Skeletal muscle satellite cell (primary cell): ENCODE data around the gene PRICKLE2.

ENCODE experiments used
- H3K27me3 ChIP-seq: 2 replicates; pipeline ENCODE4 v1.7.0; 2013; ENCODE audit warnings: low read length; ENCODE audit not compliant: control insufficient read depth, insufficient read depth
- H3K36me3 ChIP-seq: 2 replicates; pipeline ENCODE4 v1.7.0; 2013; ENCODE audit warnings: mild to moderate bottlenecking, control low read depth, low read length; ENCODE audit not compliant: insufficient read depth
- H3K4me1 ChIP-seq: 2 replicates; pipeline ENCODE4 v1.7.0; 2013; ENCODE audit warnings: low read length; ENCODE audit not compliant: control insufficient read depth, insufficient read depth
- H3K4me2 ChIP-seq: 2 replicates; pipeline ENCODE4 v1.7.0; 2013; ENCODE audit warnings: mild to moderate bottlenecking, low read length
- H3K4me3 ChIP-seq: 2 replicates; pipeline ENCODE4 v1.7.0; 2013; ENCODE audit warnings: low read length
- H3K9ac ChIP-seq: 2 replicates; pipeline ENCODE4 v1.7.0; 2013; ENCODE audit warnings: mild to moderate bottlenecking, low read depth, low read length, moderate library complexity
- H3K9me3 ChIP-seq: replicated peaks from 2 replicates; pipeline ENCODE4 v1.7.0; 2013; ENCODE audit warnings: mild to moderate bottlenecking, control low read depth, low read length

PRICKLE2 gene

DNA sequence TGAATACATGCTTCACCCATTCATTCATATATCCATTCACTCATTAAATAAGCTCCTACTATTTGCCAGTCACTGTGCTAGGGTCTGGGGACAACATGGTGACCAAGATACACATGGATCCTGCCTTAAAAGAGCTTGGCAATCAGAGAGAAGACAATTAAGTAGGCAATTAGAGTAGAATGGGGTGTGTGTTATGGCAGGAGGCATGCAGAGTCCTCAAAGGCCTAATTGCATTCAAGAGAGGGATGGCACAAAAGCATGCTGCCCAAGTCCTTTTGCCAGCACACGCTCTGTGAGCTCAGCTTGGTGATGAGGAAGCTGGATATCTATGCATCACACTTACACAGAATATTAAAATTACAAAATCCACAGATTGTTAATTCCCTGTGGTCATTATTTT lies 2.8 kb upstream of the PRICKLE2 start:
- no peak overlapping the region for H3K9ac ChIP-seq
- no peak overlapping the region for H3K4me2 ChIP-seq
- H3K27me3 ChIP-seq, result no peaks in the 10 kb centered on the region
- H3K4me1 ChIP-seq, result peaks cover 23% of the 10 kb centered on the region
- H3K36me3 ChIP-seq, result no peaks in the 10 kb centered on the region
- H3K9me3 ChIP-seq, result no peaks in the 10 kb centered on the region
- no peak overlapping the region for H3K4me3 ChIP-seq

- Histone ChIP-seq H3K36me3 (no peaks in the 10 kb centered on the region), H3K4me2 (no peak overlapping the region), H3K4me1 (peaks cover 30% of the 10 kb centered on the region), H3K9me3 (no peaks in the 10 kb centered on the region), H3K4me3 (no peak overlapping the region), H3K27me3 (no peaks in the 10 kb centered on the region), H3K9ac (no peak overlapping the region)
These were observed 1.5 kb upstream of the PRICKLE2 start for GRCh38 chr3:64226730-64227129.

DNA sequence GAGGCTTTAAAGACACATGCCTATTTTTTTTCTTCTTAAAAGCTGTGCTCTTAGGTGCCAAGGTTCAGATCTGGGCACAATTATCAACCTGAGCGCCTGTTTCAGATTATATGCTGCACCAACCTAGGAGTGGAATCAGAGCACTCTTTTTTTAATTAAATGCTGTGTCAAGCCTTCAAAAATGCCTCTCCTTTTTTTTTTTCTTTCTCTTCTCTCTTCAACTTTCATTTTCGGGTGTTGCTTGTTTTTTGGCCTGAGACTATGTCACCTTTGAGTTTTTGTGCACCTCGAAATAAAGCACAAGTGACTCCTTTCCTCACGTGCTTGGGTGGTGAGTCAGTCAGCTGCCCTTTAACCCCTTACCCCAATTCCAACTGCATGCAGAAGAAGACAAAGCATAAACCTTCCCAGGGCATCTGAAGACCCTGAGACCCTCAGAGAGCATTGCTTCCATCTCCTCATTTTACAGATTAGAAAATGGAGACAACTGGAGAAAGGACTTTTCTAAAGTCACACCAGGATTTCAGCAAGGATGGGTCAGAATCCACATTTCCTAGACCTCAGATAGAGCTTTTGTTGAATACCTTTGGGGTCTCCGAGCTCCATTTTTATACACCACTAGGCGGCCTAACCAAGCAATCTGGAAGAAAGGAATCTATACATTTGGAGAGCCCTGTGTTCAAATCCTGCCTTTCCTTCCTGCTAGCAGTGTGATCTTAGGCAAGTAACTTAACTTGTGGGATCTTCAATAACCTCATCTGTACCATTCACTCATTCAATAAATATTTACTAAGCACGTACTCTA lies 631 bp upstream of the PRICKLE2 start:
- peaks cover 38% of the 10 kb centered on the region for H3K4me1 ChIP-seq
- H3K9ac ChIP-seq, result peak overlapping the region; percentile 82
- H3K4me2 ChIP-seq, result peak overlapping the region; percentile 83
- no peaks in the 10 kb centered on the region for H3K36me3 ChIP-seq
- peak overlapping the region; percentile 67 for H3K4me3 ChIP-seq
- H3K9me3 ChIP-seq, result no peaks in the 10 kb centered on the region
- H3K27me3 ChIP-seq, result no peaks in the 10 kb centered on the region

DNA sequence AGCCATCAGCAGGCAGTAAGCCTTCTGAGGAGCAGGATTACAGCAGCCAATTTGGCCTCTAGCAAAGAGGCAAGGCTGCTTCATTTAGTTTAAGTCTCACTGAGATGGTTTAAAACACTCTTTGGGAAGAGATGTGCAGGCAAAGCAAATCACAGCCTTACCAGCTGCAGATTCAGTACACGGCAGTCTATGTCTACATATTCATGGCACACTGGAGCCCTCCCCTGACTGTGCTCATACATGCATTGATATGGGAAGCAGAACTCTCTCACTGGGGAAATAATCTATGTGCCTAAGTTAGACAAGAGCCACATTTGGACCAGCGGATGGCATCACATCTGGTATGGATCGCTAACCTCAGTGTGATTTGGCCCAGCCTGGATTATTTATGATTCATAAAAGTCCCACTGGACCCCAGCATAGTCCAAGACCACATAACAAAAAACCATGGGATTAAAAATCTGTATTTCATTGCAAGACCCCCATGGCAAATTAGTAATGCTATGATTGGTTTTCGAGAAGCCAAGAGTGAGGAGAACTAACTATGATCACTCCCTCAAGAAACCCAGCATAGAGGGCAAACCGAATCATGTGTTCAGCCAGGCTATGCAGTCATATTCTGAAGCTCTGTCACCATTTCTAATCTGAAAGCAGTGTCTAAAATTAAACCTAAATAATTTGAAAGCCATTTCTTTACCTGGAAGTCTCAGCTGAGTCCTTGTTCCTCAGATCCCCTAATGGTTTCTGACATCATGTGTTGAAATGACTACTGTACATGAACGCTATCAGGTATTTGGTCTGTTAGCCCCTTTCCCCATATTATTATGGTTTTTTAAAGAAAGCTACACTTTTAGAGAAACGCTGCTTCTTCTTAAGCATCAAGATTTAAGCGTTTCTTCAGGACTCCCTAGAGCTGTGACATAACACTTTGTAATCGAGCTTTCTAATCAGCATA lies 1.2 kb downstream of the PRICKLE2 start:
- Histone ChIP-seq H3K36me3 (no peaks in the 10 kb centered on the region), H3K9ac (peak overlapping the region; percentile 82), H3K4me2 (peak overlapping the region; percentile 83), H3K4me3 (peak overlapping the region; percentile 67), H3K9me3 (no peaks in the 10 kb centered on the region), H3K4me1 (peaks cover 51% of the 10 kb centered on the region), H3K27me3 (no peaks in the 10 kb centered on the region)

- H3K27me3 ChIP-seq, result no peaks in the 10 kb centered on the region
- no peaks in the 10 kb centered on the region for H3K36me3 ChIP-seq
- peaks cover 51% of the 10 kb centered on the region for H3K4me1 ChIP-seq
- no peaks in the 10 kb centered on the region for H3K9me3 ChIP-seq
- H3K4me2 ChIP-seq, result no peak overlapping the region
- no peak overlapping the region for H3K4me3 ChIP-seq
- no peak overlapping the region for H3K9ac ChIP-seq
These were observed 2.7 kb downstream of the PRICKLE2 start for GRCh38 chr3:64222501-64223111.

DNA sequence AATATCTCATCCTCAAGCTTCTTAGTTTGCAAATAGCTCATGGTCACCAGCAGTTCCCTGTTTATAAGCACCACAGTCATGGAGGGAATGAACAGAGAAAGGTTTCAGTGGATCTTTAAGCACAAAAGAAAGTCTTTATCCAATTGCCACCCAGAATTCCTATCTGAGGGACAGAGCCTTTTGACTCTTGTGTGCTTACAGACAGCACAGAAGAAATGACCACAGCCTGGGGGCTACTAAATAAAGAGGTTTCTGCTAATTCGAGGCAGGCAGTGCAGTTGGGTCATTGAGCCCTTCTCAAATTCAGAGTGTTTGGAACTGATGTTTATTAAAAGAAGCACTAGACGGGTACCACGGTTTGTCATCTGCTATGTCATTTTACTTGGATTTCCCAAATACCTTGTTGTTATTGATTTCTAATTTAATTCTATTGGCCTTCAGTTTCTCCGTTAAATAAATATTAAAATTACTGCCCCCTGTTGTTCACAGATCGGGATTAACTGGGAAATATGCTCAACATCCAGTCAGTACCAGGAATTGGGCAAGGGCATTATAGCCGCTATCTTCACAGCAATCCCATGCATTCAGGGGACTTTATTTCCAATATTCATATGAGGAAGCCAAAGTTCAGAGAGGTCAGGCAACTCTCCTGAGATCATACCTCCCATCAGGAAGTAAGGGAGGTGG lies 3.6 kb downstream of the PRICKLE2 start:
- Histone ChIP-seq H3K9me3 (no peaks in the 10 kb centered on the region), H3K9ac (no peak overlapping the region), H3K4me1 (peaks cover 54% of the 10 kb centered on the region), H3K4me3 (no peak overlapping the region), H3K4me2 (no peak overlapping the region), H3K27me3 (no peaks in the 10 kb centered on the region), H3K36me3 (no peaks in the 10 kb centered on the region)

DNA sequence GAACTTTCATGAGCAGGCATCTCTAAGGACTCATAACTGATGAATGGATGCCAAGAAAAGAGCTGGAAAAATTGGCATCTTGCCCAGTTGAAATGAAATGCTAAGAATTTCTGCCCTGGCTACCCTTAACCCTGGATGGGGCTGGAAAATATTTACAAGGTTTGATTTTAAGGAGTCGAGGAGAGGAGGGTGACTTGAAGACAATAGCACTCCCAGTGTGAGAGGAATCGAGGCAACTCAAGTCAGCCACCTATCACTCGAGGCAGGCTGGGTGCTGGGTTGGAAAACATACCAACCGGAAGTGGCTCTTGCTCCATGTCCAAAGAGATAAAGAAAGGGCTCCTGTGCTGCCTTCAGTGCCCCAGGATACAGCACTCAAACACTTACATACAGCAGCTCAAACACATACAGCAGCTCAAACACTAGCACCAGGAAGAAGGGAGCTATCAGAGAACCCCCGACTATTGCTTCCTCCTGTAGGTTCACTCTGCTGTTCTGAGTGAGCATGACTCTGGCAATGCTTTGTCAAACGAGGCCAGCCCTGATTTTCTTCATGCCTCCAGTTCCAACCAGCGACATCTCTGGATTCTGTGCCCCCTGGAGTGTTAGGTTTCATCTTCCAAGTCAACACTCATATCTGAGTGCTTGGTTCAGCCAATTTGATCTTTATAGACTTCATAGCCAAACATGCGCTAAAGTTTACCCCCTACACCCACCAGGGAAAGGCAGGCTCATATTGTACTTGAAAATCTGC lies 4.9 kb downstream of the PRICKLE2 start:
- no peaks in the 10 kb centered on the region for H3K9me3 ChIP-seq
- no peaks in the 10 kb centered on the region for H3K36me3 ChIP-seq
- H3K9ac ChIP-seq, result no peak overlapping the region
- H3K4me2 ChIP-seq, result peak overlapping the region; percentile 5
- H3K4me1 ChIP-seq, result peaks cover 48% of the 10 kb centered on the region
- H3K4me3 ChIP-seq, result peak overlapping the region; percentile 15
- H3K27me3 ChIP-seq, result no peaks in the 10 kb centered on the region

DNA sequence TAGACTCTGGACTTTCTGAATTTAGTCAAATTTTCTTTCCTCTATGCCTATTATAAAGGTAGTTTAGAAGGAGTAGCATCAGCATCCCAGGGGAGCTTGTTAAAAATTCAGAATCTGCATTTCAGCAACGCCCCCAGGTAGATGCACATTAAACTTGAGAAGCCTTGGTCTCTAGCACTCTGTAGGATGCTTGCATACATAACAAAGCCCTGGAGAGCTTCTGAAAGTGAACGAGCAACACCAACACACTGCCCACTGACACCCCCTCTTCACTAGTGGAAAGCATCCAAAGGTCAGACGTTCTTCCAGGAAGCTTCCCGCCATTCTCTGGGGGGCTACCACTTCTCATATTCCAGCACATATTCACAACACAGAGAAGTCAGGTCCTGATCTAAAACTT lies 6.5 kb downstream of the PRICKLE2 start:
- Histone ChIP-seq H3K9me3 (no peaks in the 10 kb centered on the region), H3K36me3 (no peaks in the 10 kb centered on the region), H3K27me3 (no peaks in the 10 kb centered on the region), H3K4me2 (no peak overlapping the region), H3K4me3 (no peak overlapping the region), H3K4me1 (peaks cover 47% of the 10 kb centered on the region), H3K9ac (no peak overlapping the region)

GRCh38 chr3:64218329-64218728 lies 6.9 kb downstream of the PRICKLE2 start:
- Histone ChIP-seq H3K36me3 (no peaks in the 10 kb centered on the region), H3K27me3 (no peaks in the 10 kb centered on the region), H3K4me1 (peaks cover 51% of the 10 kb centered on the region), H3K9ac (no peak overlapping the region), H3K4me3 (no peak overlapping the region), H3K4me2 (no peak overlapping the region), H3K9me3 (no peaks in the 10 kb centered on the region)

DNA sequence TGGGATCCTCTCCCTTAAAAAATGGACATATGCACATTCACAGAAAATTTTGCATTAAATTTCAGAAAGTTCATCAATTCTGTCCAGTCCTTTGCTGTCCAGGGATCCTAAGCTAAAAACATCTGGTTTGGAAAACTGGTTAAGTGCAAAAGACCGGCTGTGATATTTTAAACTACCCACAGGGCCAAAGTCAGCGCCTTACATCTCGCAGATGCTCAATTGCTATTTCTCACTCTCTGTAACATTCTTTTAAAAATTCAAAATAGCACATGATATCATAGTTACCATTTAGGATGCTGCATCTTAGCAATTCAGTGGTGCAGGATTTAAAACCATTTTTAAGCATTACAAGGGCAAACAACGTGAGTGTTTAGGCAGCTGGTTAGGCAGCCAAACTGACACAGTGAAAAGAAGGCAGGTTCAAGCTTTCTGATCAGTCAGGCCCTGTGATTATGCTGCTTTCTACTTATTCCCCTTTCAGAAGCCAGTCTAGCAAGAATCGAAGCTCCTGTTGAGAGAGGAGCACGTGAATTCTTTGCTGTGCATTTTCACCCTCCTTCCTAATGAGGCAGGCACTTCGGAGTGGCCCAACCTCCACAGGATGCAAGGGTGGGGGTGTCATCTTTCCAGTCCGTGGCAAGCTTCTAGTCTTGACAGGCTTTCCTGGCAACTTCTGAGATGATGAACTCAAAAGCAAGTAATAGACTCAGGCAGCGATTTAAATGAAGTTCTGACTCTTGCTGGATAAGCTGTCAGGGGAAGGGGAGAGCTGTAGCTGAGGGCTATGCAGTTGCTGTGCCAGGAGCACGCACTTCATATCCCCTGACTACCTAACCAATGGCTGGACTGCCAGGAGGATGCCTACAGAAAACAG lies 8.8 kb downstream of the PRICKLE2 start:
- peak overlapping the region; percentile 45 for H3K4me2 ChIP-seq
- H3K9me3 ChIP-seq, result no peaks in the 10 kb centered on the region
- H3K4me1 ChIP-seq, result peaks cover 44% of the 10 kb centered on the region
- H3K4me3 ChIP-seq, result no peak overlapping the region
- H3K36me3 ChIP-seq, result no peaks in the 10 kb centered on the region
- peak overlapping the region; percentile 30 for H3K9ac ChIP-seq
- no peaks in the 10 kb centered on the region for H3K27me3 ChIP-seq
